Measurements from ENCODE around the gene ZNF26. TPM values are rescaled to one million over a fixed set of nuclear protein-coding genes. Genes with fewer than 3 reads are reported as not detected.
A peak's percentile ranks its signal among the peaks of the same experiment; 100 is the strongest.
"Not testable (repeated sequence)": the region's sequence is repeated elsewhere in the genome, so short reads cannot be mapped to it uniquely, and the experiment has no call there.

Gene ZNF26, protein sequence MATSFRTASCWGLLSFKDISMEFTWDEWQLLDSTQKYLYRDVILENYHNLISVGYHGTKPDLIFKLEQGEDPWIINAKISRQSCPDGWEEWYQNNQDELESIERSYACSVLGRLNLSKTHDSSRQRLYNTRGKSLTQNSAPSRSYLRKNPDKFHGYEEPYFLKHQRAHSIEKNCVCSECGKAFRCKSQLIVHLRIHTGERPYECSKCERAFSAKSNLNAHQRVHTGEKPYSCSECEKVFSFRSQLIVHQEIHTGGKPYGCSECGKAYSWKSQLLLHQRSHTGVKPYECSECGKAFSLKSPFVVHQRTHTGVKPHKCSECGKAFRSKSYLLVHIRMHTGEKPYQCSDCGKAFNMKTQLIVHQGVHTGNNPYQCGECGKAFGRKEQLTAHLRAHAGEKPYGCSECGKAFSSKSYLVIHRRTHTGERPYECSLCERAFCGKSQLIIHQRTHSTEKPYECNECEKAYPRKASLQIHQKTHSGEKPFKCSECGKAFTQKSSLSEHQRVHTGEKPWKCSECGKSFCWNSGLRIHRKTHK
- total RNA-seq (ENCODE audit: insufficient read depth, low replicate concordance), result 20.9 TPM

DNA sequence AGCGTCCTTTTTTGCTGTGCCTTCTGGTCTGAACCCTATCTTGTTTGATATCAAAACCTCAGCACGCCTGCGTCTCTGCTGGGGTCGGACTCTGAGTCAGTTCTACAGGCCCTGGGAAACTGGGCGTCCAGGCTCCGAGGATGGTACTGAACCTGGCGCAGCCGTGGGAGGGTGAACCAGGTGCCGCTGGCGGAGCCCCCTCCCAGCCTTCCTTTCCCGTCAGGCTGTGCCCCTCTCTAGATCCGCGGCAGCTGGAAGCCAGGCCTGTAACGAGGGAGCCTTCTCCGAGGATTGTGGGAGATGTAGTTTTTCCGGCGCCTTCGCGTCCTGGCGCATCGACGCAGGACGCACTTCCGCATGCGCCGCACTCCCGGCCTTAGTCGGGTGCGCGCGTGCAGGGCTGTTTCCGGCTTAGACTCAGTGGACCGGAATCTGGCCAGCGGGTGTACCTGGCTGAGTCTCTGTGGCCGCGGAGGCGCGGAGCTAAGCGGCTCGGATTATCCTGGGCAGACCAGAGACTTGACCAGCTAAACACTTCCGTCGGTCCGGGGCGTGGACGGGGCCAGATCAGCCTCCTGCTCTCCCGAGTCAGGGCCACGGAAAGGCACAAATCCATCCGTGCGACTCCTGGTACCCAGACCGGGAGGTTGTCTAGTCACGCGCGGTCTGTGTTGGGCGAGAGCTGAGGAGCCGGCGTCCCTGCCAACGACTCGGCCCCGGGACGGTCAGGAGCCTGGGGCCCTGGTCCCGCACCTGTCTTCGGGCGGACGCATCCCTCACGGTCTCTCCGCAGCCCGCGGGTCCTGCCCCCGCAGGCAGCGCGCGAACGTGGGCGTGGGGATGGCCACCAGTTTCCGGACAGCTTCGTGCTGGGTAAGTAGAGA, at the start of gene ZNF26:
Gene ZNF26 (plus strand): TSS at position 367 of the 884 bp plus-strand sequence. CDS start 474 bp downstream, at position 841.
- peak; percentile 98 for DNase-seq (ENCODE audit: low spot score)

DNA sequence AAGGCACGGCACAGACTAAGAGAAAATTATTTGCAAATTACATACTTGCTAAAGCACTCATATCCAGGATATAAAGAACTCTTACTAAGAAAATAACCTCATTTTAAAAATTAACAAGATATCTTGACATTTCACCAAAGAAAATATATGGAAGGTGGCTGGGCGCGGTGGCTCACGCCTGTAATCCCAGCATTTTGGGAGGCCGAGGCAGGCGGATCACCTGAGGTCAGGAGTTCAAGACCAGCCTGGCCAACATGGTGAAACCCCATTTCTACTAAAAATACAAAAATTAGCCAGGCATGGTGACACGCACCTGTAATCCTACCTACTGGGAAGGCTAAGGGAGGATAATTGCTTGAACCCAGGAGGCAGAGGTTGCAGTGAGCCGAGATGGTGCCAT, 49.2 kb upstream of the ZNF26 start:
- not testable (repeated sequence) for DNase-seq (ENCODE audit: low spot score)

DNA sequence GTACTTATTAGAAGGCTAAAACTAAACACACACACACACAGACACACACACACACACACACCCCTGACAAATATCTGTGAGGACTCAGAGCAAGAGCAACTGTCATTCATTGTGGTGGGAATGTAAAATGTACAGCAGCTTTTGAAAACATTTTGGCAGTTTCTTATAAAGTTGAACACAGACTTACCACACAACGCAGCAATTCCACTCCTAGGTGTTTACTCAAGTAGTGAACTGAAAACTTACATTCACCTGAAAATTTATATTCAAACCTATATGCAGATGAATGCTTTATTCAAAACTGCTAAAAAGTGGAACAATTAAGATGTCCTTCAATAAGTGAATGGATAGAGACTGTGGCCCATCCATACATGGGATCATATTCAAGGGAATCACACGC, 48.7 kb upstream of the ZNF26 start:
- no peak for DNase-seq (ENCODE audit: low spot score)

DNA sequence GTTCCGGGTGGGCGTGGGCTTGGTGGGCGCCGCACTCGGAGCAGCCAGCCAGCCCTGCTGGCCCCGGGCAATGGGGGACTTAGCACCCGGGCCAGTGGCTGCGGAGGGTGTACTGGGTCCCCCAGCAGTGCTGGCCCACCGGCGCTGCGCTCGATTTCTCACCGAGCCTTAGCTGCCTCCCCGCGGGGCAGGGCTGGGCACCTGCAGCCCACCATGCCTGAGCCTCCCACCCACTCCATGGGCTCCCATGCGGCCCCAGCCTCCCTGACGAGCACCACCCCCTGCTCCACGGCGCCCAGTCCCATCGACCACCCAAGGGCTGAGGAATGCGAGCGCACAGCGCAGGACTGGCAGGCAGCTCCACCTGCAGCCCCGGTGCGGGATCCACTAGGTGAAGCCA, 47.4 kb upstream of the ZNF26 start:
- not testable (repeated sequence) for DNase-seq (ENCODE audit: low spot score)

DNA sequence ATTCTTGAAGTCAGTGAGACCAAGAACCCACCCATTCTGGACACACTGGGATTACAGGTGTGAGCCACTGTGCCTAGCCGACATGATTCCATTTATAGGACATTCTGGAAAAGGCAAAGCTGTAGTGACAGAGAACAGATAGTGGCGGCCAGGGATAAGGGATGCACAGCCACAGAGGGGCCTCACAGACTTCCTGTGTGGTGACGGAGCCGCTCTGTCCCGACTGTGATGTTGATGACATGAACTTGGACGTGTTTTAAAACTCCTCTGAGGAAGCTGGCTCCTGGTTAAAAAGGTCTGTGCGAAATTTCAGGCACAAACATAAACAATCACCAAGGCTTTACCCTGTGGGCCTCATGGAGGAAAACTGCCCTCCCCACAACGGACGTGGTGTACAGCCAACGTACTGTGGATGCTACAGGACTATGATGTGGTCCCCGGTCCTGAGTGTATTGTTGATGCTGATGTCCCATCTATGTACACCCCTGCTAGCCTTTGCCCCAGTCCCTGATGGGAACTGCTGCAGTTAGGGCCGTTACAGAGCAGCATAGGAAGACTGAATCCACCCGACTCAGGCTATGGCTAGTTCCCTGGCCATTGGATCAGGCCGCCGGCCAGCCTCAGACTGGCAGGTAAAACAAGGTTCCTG, 46.0 kb upstream of the ZNF26 start:
- DNase-seq (ENCODE audit: low spot score), result no peak

DNA sequence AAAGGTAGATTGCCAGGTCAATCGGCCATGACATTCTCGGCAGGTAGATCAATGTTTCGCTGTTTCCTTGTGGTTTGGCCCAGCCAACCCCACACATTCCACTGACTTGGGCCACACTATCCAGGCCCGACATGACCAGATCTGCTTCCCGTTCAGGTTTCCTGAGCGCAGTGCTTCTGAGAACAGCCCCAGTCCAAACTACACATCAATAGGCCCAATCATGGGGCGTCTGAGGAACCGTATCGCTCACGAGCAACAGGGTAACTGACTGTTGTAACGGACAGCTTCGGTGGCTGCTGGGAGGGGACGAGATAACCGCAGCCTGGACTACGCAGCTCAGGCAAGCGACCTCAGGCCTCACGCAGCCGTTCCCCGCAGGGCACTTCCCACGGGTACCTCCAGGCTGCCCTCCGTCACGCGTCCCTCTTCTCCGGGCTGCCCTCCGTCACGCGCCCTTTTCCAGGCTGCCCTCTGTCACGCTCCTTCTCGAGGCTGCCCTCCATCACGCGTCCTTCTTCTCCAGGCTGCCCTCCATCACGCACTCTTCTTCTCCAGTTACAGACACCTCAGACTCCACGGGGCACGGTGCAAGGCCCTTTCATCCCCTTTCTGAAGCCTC, 44.7 kb upstream of the ZNF26 start:
- no peak for DNase-seq (ENCODE audit: low spot score)

DNA sequence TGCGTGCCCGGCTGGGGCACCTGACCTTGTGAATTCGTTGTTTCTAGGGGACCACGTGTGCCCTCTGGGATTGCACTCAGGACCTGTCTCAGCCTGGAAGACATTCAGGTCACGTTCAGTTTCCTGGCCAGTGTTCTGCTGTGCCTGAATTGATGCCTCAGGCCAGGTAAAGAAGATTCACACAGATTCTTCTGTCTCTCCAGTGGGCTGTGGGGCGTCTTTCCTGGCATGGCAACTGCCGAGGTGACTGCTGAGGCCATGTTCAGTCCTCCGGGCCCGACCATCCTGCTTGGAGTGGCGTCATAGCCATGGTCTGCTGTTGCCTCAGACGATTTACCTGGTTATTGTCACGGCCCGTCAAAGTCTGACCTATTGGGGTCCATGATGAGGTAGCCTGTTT, 43.6 kb upstream of the ZNF26 start:
- no peak for DNase-seq (ENCODE audit: low spot score)

DNA sequence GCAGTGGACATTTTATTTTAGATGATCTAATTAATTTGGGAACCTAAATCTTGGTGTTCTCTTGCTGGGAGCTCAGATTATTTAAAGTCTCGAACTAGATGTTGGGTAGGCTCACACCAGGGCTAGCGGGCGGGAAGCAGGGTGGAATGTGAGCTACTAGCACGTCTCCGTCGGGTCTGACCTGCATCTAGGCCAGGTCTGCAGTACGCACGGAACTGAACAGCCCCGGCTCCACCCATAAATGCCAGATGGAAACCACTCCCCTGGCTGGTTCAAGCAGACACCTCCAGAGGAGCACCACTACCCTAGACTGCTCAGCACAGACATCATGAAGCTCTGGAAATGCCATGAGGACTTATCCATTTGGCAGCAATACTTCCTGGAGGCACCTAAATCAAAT, 40.4 kb upstream of the ZNF26 start:
- DNase-seq (ENCODE audit: low spot score), result no peak

DNA sequence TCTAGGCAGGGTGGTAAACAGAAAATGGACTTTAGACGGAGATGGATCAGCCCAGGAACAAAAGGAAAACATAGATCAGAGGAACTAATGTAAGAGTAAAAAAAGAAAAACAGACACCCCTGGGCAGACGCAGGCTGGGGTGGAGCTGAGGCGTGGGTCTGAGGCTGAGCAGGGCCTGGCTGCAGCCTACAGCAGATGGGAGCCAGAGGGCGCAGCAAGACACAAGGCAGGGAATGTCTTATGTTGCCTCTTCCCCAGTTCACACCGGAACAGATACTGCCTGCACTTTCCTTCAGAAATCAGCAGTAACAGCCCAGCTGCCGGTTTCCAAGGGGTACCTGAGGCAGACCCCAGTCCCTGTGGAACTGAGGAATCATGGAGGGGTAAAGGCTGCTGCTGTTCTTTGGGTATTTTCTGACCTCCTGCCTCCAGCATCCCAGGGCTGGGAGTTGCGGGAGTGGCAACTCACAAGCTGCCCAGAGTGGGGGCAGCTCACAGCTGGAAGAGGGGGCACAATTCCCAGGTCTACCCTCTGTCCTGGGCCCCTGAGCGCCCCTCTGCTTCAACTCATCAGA, 39.8 kb upstream of the ZNF26 start:
- DNase-seq (ENCODE audit: low spot score), result no peak

DNA sequence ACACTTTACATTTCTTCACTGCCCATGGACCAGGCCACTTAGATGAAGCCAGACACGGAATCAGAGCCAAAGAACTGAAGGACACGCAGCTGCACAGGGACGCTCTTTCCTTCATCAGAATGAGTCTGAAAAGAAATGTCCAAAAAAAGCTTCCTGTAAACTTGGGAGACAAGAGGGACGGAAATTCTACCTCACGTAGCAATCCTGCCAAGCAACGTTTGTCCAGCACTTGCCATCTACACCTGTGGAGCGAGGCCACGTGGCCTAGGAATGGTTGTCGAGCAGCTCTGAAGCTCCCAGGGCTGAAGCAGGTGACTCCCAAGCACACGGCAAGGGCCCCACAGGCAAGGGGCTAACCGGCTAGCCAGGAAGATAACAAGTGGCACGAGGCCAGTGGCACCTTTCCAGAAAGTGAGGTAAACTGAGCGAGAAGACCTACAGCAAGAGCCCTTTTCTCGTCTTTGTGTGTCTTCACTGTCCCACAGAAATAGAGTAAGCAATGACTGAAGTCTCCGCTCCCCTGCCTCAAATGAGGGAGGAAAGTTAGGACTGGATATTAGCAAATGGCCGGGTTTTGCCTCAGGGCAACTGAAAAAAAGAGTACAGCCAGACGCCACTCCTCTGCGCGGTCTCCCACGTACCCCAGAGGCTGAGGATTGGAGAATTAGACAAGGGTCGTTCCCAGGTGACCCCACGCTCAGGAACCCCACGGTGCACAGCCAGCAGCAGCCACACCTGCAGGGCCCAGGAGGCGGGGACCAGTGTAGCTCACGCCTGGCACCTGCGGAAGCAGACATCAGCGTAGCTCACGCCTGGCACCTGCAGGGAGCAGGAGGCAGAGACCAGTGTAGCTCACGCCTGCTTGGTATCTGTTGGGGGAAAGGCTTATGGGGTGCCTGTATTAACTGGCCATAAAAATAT, 37.8 kb upstream of the ZNF26 start:
- DNase-seq (ENCODE audit: low spot score), result no peak

DNA sequence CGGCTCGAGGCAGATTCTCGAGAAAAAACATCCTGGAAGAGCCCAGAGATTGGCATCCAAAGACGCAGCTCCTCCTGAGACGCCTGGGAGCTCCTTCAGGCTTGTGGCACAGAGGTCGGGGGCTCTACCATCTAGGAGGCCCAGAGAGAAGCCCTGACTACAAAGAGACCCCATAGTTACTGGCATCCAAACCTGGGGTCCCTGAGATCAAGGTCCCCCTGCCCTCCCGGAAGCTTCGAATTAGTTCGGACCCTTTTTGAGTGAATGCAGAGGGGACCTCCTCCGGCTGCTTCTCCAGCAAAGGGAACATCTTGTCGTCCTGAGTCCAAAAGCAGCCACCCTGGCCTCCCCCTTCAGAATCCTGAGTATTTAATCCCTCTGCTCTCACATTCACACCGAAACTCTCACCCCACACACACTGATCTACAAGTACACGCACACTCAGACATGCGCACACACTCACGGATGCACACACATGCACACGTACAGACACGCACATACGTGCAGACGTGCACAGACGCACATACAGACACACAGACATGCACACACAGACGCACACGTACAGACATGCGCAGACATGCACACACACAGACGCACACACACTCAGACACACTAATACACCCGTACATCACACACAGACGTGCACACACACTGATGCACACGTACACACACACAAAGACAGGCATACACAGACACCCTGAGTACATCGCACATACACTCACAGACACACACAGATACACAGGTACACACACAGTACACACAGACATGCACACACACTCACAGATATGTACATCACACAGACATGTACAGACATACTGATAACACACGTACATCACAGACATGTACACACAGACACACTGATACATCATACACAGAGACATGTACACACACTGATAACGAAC, 36.0 kb upstream of the ZNF26 start:
- DNase-seq (ENCODE audit: low spot score), result no peak

DNA sequence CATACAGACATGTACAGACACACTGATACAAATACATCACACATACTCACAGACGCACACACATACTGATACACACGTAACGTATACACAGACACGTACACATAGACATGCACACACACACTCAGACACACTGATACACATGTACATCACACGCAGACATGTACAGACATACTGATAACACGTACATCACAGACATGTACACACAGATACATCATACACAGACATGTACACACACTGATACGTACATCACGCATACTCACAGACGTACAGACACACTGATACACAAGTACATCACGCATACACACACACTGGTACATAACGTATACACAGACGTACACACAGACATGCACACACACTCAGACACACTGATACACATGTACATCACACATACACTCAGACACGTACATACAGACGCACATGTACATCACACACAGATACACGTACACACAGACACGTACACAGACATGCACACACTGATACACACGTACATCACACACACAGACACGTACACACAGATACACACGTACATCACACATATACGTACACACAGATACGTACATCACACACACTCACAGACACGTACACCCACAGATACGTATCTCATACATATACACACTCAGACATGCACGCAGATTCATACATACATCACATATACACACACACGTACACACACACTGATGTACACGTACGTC, 35.2 kb upstream of the ZNF26 start:
- no peak for DNase-seq (ENCODE audit: low spot score)

DNA sequence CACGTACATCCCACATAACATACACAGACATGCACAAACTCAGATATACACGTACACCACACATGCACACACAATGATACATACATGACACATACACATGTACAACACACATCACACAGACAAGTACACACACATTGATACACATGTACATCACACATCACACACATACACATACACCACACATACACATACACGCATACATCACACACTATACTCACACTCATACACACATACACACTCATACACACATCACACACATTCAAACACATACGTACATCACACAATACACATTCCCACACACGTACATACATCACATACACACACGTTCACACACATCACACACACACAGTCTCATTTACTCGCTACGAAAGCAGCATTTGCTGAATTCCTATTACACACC, 34.5 kb upstream of the ZNF26 start:
- DNase-seq (ENCODE audit: low spot score), result no peak

DNA sequence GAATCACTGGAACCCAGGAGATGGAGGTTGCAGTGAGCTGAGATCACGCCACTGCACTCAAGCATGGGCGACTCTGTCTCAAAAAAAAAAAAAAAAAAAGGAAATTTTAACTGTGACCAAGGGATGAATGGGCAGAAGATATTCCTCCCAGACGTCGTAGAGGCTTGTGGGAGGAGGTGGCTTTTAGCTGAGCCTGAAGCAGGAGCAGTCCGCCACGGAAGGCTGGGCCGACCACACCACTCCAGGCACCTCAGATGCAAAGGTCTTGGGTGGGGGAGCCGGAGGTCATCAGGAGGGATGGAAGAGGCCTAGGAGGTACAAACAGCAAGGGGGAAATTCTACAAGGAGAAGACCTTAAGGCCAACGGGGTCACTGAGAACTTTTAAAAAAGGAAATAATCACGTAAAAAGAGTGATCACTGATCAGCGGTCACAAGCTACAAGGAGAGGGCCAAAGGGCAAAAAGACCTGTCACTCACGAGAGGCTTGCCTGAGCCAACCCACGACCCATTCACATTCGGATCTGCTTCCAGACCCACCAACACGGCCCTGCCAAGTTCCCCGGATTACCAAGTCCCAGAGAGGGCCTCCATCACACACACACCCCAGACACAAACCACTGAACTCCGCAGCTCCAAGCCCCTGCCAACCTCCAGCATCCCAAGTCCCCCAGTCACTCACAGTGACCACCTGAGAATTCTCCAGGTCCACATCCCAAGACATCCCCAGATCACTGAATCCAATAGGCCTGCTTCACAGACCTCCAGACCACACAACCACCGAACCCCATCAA, 33.6 kb upstream of the ZNF26 start:
- no peak for DNase-seq (ENCODE audit: low spot score)

DNA sequence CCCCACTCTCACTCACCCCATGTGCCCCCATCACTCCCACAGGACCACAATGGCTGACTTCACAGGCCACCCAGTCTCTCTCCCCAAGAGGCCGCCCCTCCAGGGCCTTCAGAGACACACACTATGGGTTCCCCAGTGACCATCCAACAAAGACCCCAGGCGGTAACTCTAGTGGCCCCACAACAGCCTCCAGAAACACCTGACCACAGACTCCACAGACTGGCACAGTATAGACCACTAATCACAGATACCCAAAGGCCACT, 33.1 kb upstream of the ZNF26 start:
- no peak for DNase-seq (ENCODE audit: low spot score)

DNA sequence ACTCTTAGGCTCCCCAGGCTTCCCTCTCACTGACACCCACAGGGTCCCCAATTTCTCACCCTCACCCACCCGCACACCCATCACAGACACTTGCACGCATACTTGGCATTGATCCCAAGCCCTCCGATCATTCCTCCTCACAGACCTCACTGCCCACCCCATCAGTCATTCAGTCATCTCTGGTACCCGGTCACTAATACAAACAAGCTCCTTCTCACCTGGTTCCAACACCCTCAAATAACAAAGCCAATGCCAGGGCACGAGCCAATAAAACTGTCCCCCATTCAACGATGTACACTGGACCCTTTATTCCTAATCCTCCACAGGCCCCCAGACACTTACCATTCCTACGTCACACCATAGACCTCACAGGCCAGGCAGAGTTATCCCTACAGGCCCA, 32.4 kb upstream of the ZNF26 start:
- DNase-seq (ENCODE audit: low spot score), result no peak

DNA sequence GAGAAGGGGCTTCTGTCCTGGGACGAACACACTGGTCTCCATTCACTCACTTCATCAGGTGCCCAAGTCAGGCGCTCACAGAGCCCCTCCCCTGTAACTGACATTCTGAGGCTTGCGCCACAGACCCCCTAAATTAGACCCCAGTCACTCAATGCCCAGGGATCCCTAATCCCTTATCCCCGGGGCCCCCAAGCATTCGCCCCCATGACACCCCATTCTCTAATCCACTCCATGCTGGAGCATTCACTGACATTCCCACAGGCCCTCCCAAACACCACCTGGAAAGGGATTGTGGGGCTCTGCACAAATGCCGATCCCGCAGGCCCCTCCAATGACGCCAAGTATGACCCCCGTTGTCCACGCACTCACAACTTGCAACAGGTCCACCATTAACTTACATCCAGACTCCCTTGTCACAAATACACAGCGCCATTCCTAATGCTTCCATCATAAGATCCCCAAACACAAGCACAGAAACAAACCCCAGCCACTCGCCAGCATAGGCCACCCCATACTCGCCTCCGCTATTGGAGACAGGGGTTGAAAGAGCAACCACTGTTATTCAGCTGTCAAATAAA, 31.6 kb upstream of the ZNF26 start:
- DNase-seq (ENCODE audit: low spot score), result no peak
